ENCODE results near the gene GRIN2C. TPM values are rescaled to one million over a fixed set of nuclear protein-coding genes. Genes with fewer than 3 reads are reported as not detected.

The GRIN2C gene
- total RNA-seq, 2 experiments from 2014 or later: not detected

DNA sequence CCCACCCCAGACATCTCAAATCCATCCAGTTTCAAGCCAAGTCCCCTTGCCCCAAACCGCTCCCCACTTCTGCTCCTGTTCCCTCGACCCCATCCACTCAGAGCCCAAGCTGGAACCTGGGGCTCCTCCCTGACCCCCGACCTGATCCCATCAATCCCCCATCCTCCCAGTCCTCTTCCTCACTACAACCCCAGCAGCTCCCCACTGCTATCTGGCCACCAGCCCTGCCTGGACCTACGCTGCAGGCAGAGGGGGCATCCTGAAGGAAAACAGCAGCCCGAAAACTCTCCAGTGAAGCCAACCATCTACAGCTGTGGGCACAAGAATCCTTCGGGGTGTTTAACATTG is 9.2 kb upstream of the GRIN2C start:
- ATAC-seq (ENCODE audit: poor library complexity) (no peak), DNase-seq (no peak)
- Mint-ChIP-seq H3K4me3 (no peak overlapping the region), H3K36me3 (ENCODE audit: low read depth) (peaks cover 5% of the 10 kb centered on the region), H3K27ac (no peak overlapping the region), H3K9me3 (no peaks in the 10 kb centered on the region), H3K27me3 (no peaks in the 10 kb centered on the region), H3K4me1 (ENCODE audit: low read depth) (peaks cover 28% of the 10 kb centered on the region)
- TF ChIP-seq, protein P1, sequence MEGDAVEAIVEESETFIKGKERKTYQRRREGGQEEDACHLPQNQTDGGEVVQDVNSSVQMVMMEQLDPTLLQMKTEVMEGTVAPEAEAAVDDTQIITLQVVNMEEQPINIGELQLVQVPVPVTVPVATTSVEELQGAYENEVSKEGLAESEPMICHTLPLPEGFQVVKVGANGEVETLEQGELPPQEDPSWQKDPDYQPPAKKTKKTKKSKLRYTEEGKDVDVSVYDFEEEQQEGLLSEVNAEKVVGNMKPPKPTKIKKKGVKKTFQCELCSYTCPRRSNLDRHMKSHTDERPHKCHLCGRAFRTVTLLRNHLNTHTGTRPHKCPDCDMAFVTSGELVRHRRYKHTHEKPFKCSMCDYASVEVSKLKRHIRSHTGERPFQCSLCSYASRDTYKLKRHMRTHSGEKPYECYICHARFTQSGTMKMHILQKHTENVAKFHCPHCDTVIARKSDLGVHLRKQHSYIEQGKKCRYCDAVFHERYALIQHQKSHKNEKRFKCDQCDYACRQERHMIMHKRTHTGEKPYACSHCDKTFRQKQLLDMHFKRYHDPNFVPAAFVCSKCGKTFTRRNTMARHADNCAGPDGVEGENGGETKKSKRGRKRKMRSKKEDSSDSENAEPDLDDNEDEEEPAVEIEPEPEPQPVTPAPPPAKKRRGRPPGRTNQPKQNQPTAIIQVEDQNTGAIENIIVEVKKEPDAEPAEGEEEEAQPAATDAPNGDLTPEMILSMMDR (IDR thresholded peaks at IDR 0.05): no peak
- H3K27ac ChIP-seq (ENCODE audit: low read depth in 1 of 2, low read length in 2 of 2): no peak overlapping the region
- H3K9me3 ChIP-seq (ENCODE audit: control insufficient read depth in 1 of 2, insufficient read depth in 1 of 2, low read length in 2 of 2): no peaks in the 10 kb centered on the region
- POLR2A ChIA-PET: no interaction called here
- intact Hi-C loops (cut with DNase I, micrococcal nuclease): no loop called here
- CTCF ChIA-PET: interaction anchor here (0.7 kb wide), 1 partner anchor 9 kb away, joined by 3 read pairs; the partner anchor contains the start of gene GRIN2C
- H3K4me1 ChIP-seq (ENCODE audit: insufficient read depth, low read length): peaks cover 25% of the 10 kb centered on the region
- H3K4me3 ChIP-seq (ENCODE audit: low read length): no peak overlapping the region
- H3K36me3 ChIP-seq (ENCODE audit: insufficient read depth, low read length): peaks cover 3% of the 10 kb centered on the region
- no peaks in the 10 kb centered on the region for H3K27me3 ChIP-seq (ENCODE audit: control insufficient read depth in 1 of 2, insufficient read depth in 2 of 2, low read length in 2 of 2)

DNA sequence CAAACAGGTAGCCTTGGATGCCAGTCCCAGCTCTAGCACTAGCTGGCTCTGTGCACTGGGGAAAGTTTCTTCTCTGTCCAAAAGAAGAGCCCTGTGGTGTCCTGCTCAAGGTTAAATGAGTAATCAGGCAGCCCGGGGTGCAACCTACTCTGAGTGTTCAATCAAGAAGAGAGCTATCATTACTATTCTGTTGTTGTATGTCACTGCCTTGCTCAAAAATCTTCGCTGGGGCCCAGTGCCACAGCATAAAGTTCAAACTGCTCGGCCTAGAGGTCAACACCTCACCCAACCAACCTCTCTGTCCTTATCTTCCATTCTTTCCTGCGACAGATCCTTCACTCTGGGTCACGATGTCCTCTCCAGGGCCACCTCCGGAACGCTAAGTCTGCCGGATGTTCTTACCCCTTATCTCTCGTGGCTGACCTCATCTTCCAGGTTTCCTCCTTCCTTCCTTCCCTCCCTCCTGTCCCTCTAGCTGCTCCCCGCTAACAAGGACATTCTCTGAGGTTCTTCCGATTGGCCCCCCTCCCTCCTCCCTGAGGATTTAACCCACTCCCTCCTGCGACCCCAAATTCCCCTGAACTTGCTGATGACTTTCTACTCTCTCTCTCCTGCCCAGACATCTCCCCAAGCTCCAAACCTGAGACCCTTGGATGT is 8.7 kb upstream of the GRIN2C start:
- peaks cover 24% of the 10 kb centered on the region for H3K4me1 Mint-ChIP-seq (ENCODE audit: low read depth)
- intact Hi-C loops (cut with DNase I, micrococcal nuclease): no loop called here
- peaks cover 4% of the 10 kb centered on the region for H3K36me3 Mint-ChIP-seq (ENCODE audit: low read depth)
- H3K27me3 ChIP-seq (ENCODE audit: control insufficient read depth in 1 of 2, insufficient read depth in 2 of 2, low read length in 2 of 2): no peaks in the 10 kb centered on the region
- ChIA-PET POLR2A (no interaction called here), CTCF (interaction anchor here (0.7 kb wide), 1 partner anchor 9 kb away, joined by 3 read pairs; the partner anchor contains the start of gene GRIN2C)
- no peak overlapping the region for H3K4me3 ChIP-seq (ENCODE audit: low read length)
- H3K9me3 ChIP-seq (ENCODE audit: control insufficient read depth in 1 of 2, insufficient read depth in 1 of 2, low read length in 2 of 2): no peaks in the 10 kb centered on the region
- no peak overlapping the region for H3K27ac Mint-ChIP-seq
- no peak overlapping the region for H3K4me3 Mint-ChIP-seq
- H3K27ac ChIP-seq (ENCODE audit: low read depth in 1 of 2, low read length in 2 of 2): no peak overlapping the region
- peaks cover 3% of the 10 kb centered on the region for H3K36me3 ChIP-seq (ENCODE audit: insufficient read depth, low read length)
- peaks cover 20% of the 10 kb centered on the region for H3K4me1 ChIP-seq (ENCODE audit: insufficient read depth, low read length)
- H3K27me3 Mint-ChIP-seq: peaks cover 4% of the 10 kb centered on the region
- no peak for ATAC-seq (ENCODE audit: poor library complexity)
- no peaks in the 10 kb centered on the region for H3K9me3 Mint-ChIP-seq
- TF ChIP-seq, protein P1 (IDR thresholded peaks at IDR 0.05): no peak
- DNase-seq: no peak

DNA sequence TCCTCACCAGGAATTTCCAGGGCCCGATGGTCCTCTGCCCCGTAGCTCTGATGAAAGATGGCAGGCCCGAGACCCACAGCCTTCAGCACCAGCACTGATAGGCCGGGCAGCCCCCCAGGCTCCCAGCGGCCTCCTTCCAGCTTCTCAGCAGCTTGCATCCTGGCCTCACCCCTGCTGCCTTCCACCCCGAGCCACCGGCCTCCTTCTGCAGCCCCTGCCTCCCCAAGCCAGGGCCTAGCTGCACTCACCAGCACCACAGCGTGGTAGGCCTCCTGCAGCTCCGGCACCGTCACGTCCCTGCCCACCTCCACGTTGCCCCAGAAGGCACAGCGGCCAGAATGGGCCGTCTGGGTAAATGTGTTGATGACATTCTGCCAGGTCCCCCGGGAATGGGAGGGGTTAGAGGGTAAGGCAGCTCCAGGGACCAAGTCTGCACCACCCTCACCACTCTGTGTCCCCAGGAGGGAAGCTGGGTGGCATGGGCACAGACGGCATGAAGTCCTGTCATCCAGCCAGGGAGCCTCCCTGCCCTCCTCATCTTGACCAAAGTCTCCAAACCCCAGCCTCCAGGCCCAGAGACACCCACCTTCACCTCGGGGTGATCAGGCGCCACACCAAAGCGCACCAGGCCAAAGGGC is 6.6 kb upstream of the GRIN2C start:
- ChIA-PET CTCF (interaction anchor here (1.6 kb wide), 1 partner anchor 209 kb away, joined by 4 read pairs; no protein-coding TSS in a partner anchor), POLR2A (interaction anchor here (1.1 kb wide), 1 partner anchor 209 kb away, joined by 5 read pairs; no protein-coding TSS in a partner anchor)
- TF ChIP-seq, protein P1 (IDR thresholded peaks at IDR 0.05): no peak
- DNase-seq: no peak
- intact Hi-C loops (cut with DNase I, micrococcal nuclease): no loop called here
- Histone ChIP-seq H3K36me3 (ENCODE audit: insufficient read depth, low read length) (peaks cover 3% of the 10 kb centered on the region), H3K27me3 (ENCODE audit: control insufficient read depth in 1 of 2, insufficient read depth in 2 of 2, low read length in 2 of 2) (peaks cover 5 to 13% of the 10 kb centered on the region in 2 experiments), H3K9me3 (ENCODE audit: control insufficient read depth in 1 of 2, insufficient read depth in 1 of 2, low read length in 2 of 2) (no peaks in the 10 kb centered on the region), H3K4me3 (ENCODE audit: low read length) (no peak overlapping the region), H3K4me1 (ENCODE audit: insufficient read depth, low read length) (peaks cover 15% of the 10 kb centered on the region), H3K27ac (ENCODE audit: low read depth in 1 of 2, low read length in 2 of 2) (no peak overlapping the region)
- H3K4me1 Mint-ChIP-seq (ENCODE audit: low read depth): peaks cover 16% of the 10 kb centered on the region
- no peak overlapping the region for H3K27ac Mint-ChIP-seq
- H3K4me3 Mint-ChIP-seq: no peak overlapping the region
- H3K9me3 Mint-ChIP-seq: no peaks in the 10 kb centered on the region
- peaks cover 14% of the 10 kb centered on the region for H3K27me3 Mint-ChIP-seq
- no peak for ATAC-seq (ENCODE audit: poor library complexity)
- no peaks in the 10 kb centered on the region for H3K36me3 Mint-ChIP-seq (ENCODE audit: low read depth)
